ENCODE measurements around the gene IL10.
"Not testable (repeated sequence)": the region's sequence is repeated elsewhere in the genome, so short reads cannot be mapped to it uniquely, and the experiment has no call there.

Gene IL10

GRCh38 chr1:206792939-206793607, 20.8 kb upstream of the IL10 start:
- DNase-seq: no peak

- no peak for DNase-seq
Measured at GRCh38 chr1:206790502-206791250, 18.4 kb upstream of the IL10 start.

- DNase-seq: no peak
Measured at GRCh38 chr1:206788487-206789050, 16.3 kb upstream of the IL10 start.

DNA sequence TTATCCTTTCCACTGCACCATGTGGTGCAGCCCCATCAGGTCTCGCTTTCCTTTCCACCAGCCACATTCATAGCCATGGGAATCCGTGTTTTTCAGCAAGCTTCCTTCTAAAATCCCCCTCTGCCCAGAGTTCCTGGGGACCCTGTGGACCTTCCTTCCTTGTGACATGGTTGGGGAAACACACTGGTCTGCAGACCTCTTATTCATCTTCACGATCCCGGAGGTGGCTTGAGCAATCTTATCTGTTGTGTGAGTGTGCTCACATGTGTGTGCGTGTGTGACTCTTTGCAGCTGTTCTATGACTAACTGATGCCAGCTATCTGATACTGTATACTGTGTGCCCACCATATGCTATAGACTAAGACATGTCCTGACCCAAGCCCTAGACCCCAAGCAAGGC, 15.6 kb upstream of the IL10 start:
- DNase-seq: no peak

DNA sequence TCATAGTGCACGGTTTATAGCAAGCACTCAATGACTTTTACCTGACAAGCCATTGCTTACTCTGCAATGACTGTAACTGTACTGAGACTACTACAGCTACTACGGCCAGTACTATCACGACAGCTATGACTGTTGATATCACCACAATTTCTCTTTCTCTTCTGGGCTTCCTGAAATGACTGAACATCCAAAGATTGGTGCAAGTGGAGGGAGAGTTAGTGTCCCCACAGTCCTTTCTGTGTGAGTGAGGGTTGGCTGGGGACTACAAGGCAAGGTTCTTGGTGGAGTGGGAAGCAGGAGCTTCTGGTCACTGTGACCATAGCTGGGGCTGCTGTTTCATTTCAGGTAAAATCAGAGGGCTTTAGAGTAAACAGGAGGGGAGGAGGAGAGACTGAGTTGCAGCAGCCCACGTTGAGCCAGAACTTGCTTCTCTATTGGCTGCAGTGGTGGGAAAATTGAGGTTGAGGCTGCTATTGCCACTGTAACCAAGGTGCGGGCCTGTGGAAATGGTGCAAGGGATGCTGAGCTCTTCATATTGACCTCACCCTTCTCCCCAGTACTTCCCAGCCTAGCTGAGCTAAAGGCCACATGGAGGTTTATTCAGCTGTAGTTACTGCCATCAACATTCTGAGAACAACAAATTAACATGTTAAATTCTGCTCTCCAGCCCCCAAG, 14.1 kb upstream of the IL10 start:
- DNase-seq: no peak

- DNase-seq: no peak
Measured at GRCh38 chr1:206785182-206785765, 13.0 kb upstream of the IL10 start.

DNA sequence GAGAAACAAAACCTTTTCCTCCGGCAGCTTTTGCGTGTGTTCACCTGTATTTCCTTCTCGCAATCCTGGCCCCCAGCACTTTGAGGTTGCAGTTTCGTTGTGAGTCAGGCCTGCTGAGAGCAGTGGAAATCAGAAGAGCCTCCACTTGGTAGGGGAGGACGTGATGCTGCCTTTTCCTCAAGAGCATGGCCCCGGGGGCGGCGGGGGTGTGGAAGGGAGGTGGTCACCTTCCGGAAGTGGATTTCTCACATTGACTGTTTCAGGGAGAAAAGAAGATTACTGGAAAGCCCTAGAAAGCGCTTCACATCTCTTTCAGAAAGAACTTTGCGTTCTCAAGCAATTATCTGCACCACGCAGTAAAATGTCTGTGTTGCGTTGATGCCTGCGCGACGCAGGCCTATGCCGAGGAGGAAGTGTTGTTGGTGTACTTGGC, 12.2 kb upstream of the IL10 start:
- DNase-seq: no peak

- no peak for DNase-seq
Measured at GRCh38 chr1:206783506-206783905, 11.2 kb upstream of the IL10 start.

DNA sequence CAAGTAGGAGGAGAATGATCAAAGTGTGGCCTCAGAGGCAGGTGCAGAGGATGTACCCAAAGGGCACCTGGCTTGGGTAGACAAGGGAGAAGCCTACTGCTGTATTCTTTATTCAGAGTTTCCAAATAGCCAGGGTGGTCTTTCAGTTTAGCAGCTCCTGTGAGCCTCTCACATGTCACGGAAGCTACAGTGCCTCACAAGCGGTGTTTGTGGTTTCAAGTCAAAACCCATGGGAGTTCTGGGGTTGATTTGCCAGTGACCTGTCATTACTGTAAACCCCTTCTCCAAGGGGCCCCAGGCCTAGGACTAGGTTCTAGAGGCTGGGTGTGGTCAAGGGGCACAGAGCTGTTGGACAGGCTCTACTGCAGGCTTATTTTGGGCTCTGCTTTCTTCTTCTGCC, 10.2 kb upstream of the IL10 start:
- DNase-seq: no peak

- no peak for DNase-seq
Measured at GRCh38 chr1:206779638-206780037, 7.3 kb upstream of the IL10 start.

DNA sequence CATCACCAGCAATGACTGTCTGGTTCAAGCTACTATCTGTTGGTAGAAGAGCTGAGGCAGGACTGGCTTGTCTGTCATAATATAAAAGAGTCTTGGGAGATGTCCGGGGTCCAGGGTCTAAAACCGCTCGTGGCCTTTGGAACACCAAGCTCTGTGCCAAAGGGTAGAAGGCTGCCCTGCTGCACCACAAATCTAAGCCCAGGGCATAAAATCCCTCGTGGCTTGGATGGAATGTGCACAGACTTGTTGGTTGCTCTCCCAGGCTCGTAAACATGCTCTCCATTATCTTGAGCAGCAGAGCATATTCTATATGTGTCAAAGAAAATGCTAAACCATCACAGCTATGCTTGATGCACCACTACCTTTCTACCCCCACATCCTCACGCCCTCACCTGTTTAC, 6.6 kb upstream of the IL10 start:
- not testable (repeated sequence) for DNase-seq

- no peak for DNase-seq
Measured at GRCh38 chr1:206778031-206778430, 5.7 kb upstream of the IL10 start.

GRCh38 chr1:206776229-206776628, 3.9 kb upstream of the IL10 start:
- DNase-seq: no peak

- DNase-seq: no peak
Measured at GRCh38 chr1:206774093-206774492, 1.8 kb upstream of the IL10 start.

DNA sequence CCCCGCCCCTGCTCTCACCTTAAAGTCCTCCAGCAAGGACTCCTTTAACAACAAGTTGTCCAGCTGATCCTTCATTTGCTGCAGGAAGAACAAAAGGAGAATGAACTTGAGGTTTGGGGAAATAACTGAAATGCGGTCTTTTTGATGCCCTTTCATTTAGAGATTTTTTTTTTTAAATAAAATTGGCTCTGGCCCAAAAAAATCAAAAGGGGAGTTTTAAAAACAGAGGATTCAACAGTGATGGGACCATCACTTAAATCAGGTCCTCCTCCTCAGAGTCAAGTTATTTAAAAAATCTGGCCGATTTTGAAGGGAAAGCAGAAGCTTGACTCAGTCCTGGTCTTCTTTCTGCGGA, 979 bp downstream of the IL10 start:
- no peak for DNase-seq

DNA sequence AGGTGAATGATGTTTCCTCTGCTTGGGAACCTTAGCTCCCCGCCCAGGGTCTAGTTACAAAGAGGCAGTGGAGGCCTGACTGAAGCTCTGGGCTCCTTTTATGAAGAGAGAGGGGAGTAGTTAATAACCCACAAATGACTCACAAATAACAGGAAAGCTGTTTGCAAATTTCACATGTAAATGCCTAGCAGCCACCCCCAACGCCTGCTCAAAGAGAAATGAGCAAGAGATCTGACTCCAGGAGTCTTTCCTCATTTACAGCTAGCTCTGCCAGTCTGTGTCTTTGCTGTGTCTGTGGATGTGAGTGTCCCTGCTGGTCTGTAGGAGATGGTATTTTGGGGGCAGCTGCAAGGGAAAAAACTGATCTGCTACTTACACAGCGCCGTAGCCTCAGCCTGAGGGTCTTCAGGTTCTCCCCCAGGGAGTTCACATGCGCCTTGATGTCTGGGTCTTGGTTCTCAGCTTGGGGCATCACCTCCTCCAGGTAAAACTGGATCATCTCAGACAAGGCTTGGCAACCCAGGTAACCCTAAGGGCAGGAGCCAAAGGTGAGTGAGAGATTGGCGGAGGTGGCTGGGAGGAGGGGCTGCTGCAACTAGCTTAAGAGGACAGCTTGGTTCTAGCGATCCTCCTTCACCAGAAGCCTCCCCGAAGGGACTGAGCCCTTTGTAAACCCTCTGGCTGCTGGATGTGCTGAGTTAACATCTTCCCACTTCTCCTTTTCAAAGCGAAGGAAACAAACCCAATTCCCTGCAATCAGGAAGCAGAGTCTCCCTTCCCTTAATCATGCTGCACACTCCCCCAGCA, 1.6 kb downstream of the IL10 start, which contains the start of gene IL19:
IL19 (plus strand) TSS at position 243 of the 807 bp plus-strand sequence. CDS start 65,890 bp downstream, outside the sequence.
- no peak for DNase-seq

DNA sequence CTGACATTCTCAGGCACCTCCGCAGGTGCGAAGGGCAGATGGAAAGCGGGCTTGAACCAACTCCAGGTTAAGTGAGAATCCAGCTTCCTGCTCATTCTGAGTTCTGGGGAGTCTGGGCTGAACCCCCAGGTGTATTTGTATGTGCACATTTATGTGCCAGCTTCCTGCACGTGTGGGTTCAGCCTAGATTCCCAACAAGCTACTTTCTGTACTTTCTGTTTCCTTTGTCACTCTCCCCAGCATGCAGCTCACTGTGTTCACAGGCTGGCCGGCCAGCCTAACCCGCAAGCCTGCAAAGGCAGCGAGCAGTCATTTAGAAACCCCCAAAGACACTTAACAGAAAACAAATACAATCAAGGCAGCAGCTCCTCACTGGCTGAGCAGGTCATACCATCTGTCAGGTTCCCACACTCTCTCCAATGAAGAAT, 3.0 kb downstream of the IL10 start:
- DNase-seq: no peak

DNA sequence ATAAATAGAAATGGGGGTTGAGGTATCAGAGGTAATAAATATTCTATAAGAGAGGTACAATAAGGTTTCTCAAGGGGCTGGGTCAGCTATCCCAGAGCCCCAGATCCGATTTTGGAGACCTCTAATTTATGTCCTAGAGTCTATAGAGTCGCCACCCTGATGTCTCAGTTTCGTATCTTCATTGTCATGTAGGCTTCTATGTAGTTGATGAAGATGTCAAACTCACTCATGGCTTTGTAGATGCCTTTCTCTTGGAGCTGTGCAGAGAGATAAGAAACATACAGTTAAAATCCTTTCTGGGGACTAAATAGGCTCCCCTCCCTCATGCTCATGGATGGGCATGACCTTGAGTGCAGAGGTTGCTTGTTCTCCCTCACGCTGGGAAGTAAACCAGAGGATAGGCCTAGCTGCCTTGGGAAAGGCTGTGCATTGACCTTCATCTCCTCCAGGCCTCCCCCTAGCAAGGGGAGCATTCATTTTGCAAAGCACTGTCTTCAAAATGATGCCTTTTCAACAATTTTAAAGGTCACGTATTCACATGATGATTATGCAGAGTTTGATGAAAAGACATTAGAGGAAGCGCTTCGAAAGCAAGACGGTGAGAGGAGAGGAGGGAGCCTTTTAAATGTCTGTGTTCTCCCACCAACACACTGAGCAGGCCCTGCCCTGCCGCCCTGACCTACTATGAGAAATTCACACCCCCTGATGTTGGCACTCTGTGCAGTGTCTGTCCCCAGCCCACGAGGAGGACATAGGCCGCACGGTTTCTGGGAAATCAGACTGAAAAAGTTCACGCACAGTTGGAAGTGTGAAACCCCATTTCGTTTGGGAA, 3.6 kb downstream of the IL10 start:
- DNase-seq: no peak

DNA sequence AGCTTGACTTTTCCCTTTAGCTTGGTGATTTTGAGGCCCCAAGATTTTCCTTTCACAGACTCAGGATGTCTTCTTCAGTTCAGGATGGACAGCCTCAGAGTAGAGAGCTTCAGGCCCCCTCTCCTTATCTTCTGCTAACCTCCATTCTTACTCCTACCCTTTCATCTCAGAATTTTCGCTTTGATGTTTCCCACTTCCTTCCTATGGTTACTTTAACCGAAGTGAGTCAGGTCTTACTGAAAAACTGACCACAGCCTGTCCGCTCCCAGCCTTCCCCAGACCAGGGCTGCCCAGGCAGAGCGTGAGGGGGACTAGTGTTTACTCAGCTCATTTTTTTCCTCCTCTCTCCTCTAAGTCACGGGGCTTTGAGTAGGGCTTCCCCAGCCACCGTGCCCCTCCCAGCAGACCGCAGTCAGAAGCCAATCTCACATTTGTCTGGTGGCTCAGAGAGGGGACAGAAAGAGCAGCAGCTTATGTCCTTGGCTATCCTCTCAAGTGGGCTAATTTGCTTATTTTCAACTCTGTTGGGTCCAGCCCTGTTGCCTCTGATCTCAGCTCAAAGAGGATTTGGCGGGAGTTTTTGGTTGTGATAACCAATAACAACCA, 5.9 kb downstream of the IL10 start:
- DNase-seq: peak; percentile 56

DNA sequence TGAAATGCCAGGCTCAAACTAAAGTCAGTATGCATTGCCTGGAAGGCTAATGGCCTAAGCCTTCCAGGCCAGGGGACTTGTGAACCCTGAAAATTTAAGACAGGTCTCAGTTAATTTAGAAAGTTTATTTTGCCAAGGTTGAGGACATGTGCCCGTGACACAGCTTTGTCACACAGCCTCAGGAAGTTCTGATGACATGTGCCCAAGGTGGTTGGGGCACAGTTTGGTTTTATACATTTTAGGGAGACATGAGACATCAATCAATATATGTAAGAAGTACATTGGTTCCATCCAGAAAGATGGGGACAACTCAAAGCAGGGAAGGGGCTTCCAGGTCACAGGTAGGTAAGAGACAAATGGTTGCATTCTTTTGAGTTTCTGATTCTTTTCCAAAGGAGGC, 6.5 kb downstream of the IL10 start:
- not testable (repeated sequence) for DNase-seq

All from right hindlimb (tissue), 1 donor.